SK-N-SH (cell line): ENCODE data around the gene PHOSPHO2. TPM values are rescaled to one million over a fixed set of nuclear protein-coding genes. Genes with fewer than 3 reads are reported as not detected.
"Not testable (repeated sequence)": the region's sequence is repeated elsewhere in the genome, so short reads cannot be mapped to it uniquely, and the experiment has no call there.

Experiments
- CTCF ChIA-PET: fragments of 300-600, 350-600 bp; formaldehyde crosslinking; extraction: SDS; loops from one replicate; lab custom pipeline; 2021; lab: Yijun Ruan, JAX
- POLR2A ChIA-PET: fragments of 350-600 bp; sonication (Branson Sonifier 250); formaldehyde crosslinking; extraction: SDS; loops from one replicate; lab custom pipeline; 2020; ENCODE audit warnings: antibody characterized with exemption, inconsistent platforms; lab: Yijun Ruan, JAX
- DNase-seq: peaks from one replicate; pipeline ENCODE4 v3.0.0; 2012
- H2AFZ ChIP-seq: fragments of 200-600 bp; sonication (generic); 2 replicates; pipeline ENCODE4 v1.8.1; 2016; ENCODE audit warnings: antibody characterized with exemption, mild to moderate bottlenecking, low read depth
- H3F3A ChIP-seq: fragments of 200-600 bp; sonication (generic); replicated peaks from 2 replicates; pipeline ENCODE3; 2016; ENCODE audit warnings: antibody characterized with exemption, mild to moderate bottlenecking; ENCODE audit not compliant: insufficient read depth
- H3K27ac ChIP-seq, 2 experiments: fragments of 200-500 bp in 1 of 2; fragments of 200-600 bp in 1 of 2; sonication (Bioruptor generic) in 1 of 2; sonication (generic), shearing (Covaris generic) in 1 of 2; 2 replicates each; pipeline versions ENCODE4 v1.5.1 to v1.6.1; 2014 to 2016; ENCODE audit warnings: low read depth in 2 of 2, inconsistent platforms in 1 of 2, low read length in 1 of 2, mild to moderate bottlenecking in 1 of 2, mixed read lengths in 1 of 2
- H3K27me3 ChIP-seq: fragments of 200-600 bp; sonication (generic), shearing (Covaris generic); 2 replicates; pipeline ENCODE4 v1.6.1; 2016; ENCODE audit warnings: mixed run types; ENCODE audit not compliant: insufficient read depth
- H3K36me3 ChIP-seq, 2 experiments: fragments of 200-500 bp in 1 of 2; fragments of 200-600 bp in 1 of 2; sonication (Bioruptor generic) in 1 of 2; sonication (generic) in 1 of 2; replicated peaks in 1 of 2; 2 replicates each; pipeline versions ENCODE3 to v1.5.1; 2014 to 2016; ENCODE audit warnings: low read length in 1 of 2, mild to moderate bottlenecking in 1 of 2; ENCODE audit not compliant: insufficient read depth in 2 of 2, control insufficient read depth in 1 of 2
- H3K4me1 ChIP-seq, 2 experiments: fragments of 200-500 bp in 1 of 2; fragments of 200-600 bp in 1 of 2; sonication (Bioruptor generic) in 1 of 2; sonication (generic), shearing (Covaris generic) in 1 of 2; 2 replicates each; pipeline versions ENCODE4 v1.5.1 to v1.6.1; 2014 to 2016; ENCODE audit warnings: low read depth in 1 of 2, low read length in 1 of 2, mixed run types in 1 of 2; ENCODE audit not compliant: insufficient read depth in 2 of 2, control insufficient read depth in 1 of 2
- H3K4me2 ChIP-seq: fragments of 200-600 bp; sonication (generic), shearing (Covaris generic); 2 replicates; pipeline ENCODE4 v1.6.1; 2017; ENCODE audit warnings: mixed run types
- H3K4me3 ChIP-seq, 2 experiments: fragments of 200-500 bp in 1 of 2; fragments of 200-600 bp in 1 of 2; sonication (Bioruptor generic) in 1 of 2; sonication (generic), shearing (Covaris generic) in 1 of 2; 2 replicates each; pipeline versions ENCODE4 v1.5.1 to v1.8.1; 2014 to 2016; ENCODE audit warnings: low read depth in 2 of 2, inconsistent platforms in 1 of 2, low read length in 1 of 2, mild to moderate bottlenecking in 1 of 2, mixed read lengths in 1 of 2, moderate library complexity in 1 of 2
- H3K79me2 ChIP-seq: fragments of 200-600 bp; sonication (generic); 2 replicates; pipeline ENCODE4 v1.8.1; 2017; ENCODE audit warnings: mild to moderate bottlenecking; ENCODE audit not compliant: insufficient read depth
- H3K9ac ChIP-seq: fragments of 200-600 bp; sonication (generic); 2 replicates; pipeline ENCODE4 v1.6.1; 2017; ENCODE audit warnings: mixed run types
- H3K9me2 ChIP-seq: fragments of 200-600 bp; sonication (generic); 2 replicates; pipeline ENCODE4 v1.6.1; 2017; ENCODE audit warnings: mixed run types
- H3K9me3 ChIP-seq: fragments of 200-600 bp; sonication (generic); 2 replicates; pipeline ENCODE4 v1.6.1; 2017; ENCODE audit warnings: mixed run types, mild to moderate bottlenecking, moderate library complexity
- H4K20me1 ChIP-seq: fragments of 200-600 bp; sonication (generic); 2 replicates; pipeline ENCODE4 v1.6.1; 2017; ENCODE audit warnings: mild to moderate bottlenecking, mixed run types; ENCODE audit not compliant: insufficient read depth
- CHD2 ChIP-seq: fragments of 150-350 bp; IDR thresholded peaks from 2 replicates; pipeline ENCODE4 v1.6.1; 2018; ENCODE audit warnings: low read length; ENCODE audit not compliant: partially characterized antibody
- EZH2phosphoT487 ChIP-seq: fragments of 200-600 bp; sonication (generic); IDR thresholded peaks from 2 replicates; pipeline ENCODE4 v1.6.1; 2017; ENCODE audit warnings: low read depth, mixed run types, mild to moderate bottlenecking, antibody characterized with exemption, moderate library complexity, borderline replicate concordance
- FOXM1 ChIP-seq: IDR thresholded peaks from 2 replicates; pipeline ENCODE4 v1.4.0; 2012; ENCODE audit warnings: low read depth, mild to moderate bottlenecking
- RXRA ChIP-seq: IDR thresholded peaks from 2 replicates; pipeline ENCODE4 v1.4.0; 2012; ENCODE audit warnings: low read depth, mild to moderate bottlenecking, borderline replicate concordance
- SMC3 ChIP-seq: IDR thresholded peaks from 2 replicates; pipeline ENCODE4 v1.6.1; 2012; ENCODE audit warnings: low read depth, low read length, improper control_type of control experiment
- TCF12 ChIP-seq: IDR thresholded peaks from 2 replicates; pipeline ENCODE4 v1.4.0; 2012
- WGBS: methylation state at CpG from one replicate; pipeline ENCODE4 v1.1.6; 2017; ENCODE audit warnings: low lambda C conversion rate; 5-methylcytosine and 5-hydroxymethylcytosine counted together
- polyA plus RNA-seq, 3 experiments: library from polyadenylated mRNA; depleted of rRNA; stranded (reverse); fragments of >200 nt; gene quantifications; 2 replicates each; pipeline ENCODE4 v1.2.3, GENCODE V29; 2012
- TF ChIP-seq, protein P1 (sequence below): fragments of 150-350 bp; IDR thresholded peaks from 2 replicates; pipeline ENCODE4 v1.6.1; 2016; ENCODE audit warnings: mild to moderate bottlenecking, low read depth, low read length
- TF ChIP-seq, protein P2 (sequence below): IDR thresholded peaks from 2 replicates; pipeline ENCODE4 v1.4.0; 2012; ENCODE audit warnings: low read depth, borderline replicate concordance

PHOSPHO2 gene
- polyA plus RNA-seq, 1 of the 3 experiments (the other 2 are of a cell fraction): 1.1 TPM

DNA sequence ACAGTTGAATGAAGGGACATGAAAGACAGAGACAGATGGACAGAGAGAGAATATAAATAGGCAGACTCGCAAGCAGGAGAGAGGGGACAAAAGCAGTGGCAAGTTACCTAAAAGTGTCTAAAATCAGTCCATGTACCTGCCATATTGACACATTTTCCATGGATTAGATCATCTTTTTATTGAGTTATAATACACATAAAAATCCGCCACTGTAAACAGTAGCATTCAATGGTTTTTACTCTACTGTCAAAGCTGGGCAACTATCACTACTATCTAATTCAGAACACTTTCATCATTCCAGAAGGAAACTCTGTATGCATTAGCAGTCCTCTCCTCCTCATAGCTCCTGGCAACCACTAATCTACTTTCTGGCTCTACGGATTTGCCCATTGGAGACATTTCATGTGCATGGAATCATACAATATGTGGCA lies 10.1 kb upstream of the PHOSPHO2 start:
- Histone ChIP-seq H3K9ac (no peak overlapping the region), H3K4me2 (no peak overlapping the region), H3K27me3 (no peaks in the 10 kb centered on the region), H3K79me2 (no peaks in the 10 kb centered on the region), H3K9me3 (no peaks in the 10 kb centered on the region), H3K4me3 (no peak overlapping the region), H2AFZ (no peak overlapping the region), H3F3A (no peaks in the 10 kb centered on the region), H3K36me3 (no peaks in the 10 kb centered on the region), H4K20me1 (no peaks in the 10 kb centered on the region), H3K9me2 (no peaks in the 10 kb centered on the region), H3K4me1 (no peaks in the 10 kb centered on the region), H3K27ac (no peak overlapping the region)
- ChIA-PET CTCF (interaction anchor here (1.0 to 2.4 kb wide), 3 partner anchors 9 to 141 kb away, joined by 3 to 9 read pairs (median 4); partner anchors contain the start of genes CFAP210 and METTL5), POLR2A (no interaction called here)
- no peak for DNase-seq
- 58% methylated on average over 3 of the region's 3 CpGs for WGBS
- TF ChIP-seq TCF12 (no peak), EZH2phosphoT487 (no peak), CHD2 (no peak), FOXM1 (no peak), RXRA (no peak), SMC3 (no peak)
- TF ChIP-seq, protein P1, sequence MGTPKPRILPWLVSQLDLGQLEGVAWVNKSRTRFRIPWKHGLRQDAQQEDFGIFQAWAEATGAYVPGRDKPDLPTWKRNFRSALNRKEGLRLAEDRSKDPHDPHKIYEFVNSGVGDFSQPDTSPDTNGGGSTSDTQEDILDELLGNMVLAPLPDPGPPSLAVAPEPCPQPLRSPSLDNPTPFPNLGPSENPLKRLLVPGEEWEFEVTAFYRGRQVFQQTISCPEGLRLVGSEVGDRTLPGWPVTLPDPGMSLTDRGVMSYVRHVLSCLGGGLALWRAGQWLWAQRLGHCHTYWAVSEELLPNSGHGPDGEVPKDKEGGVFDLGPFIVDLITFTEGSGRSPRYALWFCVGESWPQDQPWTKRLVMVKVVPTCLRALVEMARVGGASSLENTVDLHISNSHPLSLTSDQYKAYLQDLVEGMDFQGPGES: no peak
- TF ChIP-seq, protein P2, sequence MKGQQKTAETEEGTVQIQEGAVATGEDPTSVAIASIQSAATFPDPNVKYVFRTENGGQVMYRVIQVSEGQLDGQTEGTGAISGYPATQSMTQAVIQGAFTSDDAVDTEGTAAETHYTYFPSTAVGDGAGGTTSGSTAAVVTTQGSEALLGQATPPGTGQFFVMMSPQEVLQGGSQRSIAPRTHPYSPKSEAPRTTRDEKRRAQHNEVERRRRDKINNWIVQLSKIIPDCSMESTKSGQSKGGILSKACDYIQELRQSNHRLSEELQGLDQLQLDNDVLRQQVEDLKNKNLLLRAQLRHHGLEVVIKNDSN: no peak

DNA sequence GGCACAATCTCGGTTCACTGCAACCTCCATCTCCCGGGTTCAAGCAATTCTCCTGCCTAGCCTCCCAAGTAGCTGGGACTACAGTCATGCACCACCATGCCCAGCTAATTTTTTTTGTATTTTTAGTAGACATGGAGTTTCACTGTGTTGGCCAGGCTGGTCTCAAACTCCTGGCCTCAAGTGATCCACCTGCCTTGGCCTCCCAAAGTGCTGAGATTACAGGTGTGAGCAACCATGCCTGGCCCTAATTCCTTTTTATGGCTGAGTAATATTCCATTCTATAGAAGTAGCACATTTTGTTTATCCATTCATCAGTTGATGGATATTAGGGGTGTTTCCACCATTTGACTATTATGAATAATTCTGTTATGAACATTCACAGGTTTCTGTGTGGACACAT lies 9.6 kb upstream of the PHOSPHO2 start:
- H2AFZ ChIP-seq, H3K9me2 ChIP-seq, H3K79me2 ChIP-seq, H3K9me3 ChIP-seq, H3K4me1 ChIP-seq, H3K27ac ChIP-seq, POLR2A ChIA-PET, H3K9ac ChIP-seq, H3K4me2 ChIP-seq, H4K20me1 ChIP-seq, DNase-seq, H3K36me3 ChIP-seq, H3K27me3 ChIP-seq, H3K4me3 ChIP-seq, H3F3A ChIP-seq: not testable (repeated sequence)
- WGBS: 85% methylated on average over 2 of the region's 2 CpGs
- CTCF ChIA-PET: interaction anchor here (2.4 kb wide), 1 partner anchor 8 kb away, joined by 9 read pairs; the partner anchor contains the start of gene CFAP210

DNA sequence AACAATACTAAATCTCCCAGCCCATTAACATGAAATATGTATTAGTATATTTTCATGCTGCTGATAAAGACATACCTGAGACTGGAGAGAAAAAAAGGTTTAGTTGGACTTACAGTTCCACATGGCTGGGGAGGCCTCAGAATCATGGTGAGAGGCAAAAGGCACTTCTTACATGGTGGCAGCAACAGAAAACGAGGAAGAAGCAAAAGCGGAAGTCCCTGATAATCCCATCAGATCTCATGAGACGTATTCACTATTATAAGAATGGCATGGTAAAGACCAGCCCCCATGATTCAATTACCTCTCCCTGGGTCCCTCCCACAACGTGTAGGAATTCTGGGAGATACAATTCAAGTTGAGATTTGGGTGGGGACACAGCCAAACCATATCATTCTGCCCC lies 7.4 kb upstream of the PHOSPHO2 start:
- DNase-seq, H3K4me1 ChIP-seq, H2AFZ ChIP-seq, H3K9me3 ChIP-seq, H3K4me3 ChIP-seq, H3K9ac ChIP-seq, POLR2A ChIA-PET, H3F3A ChIP-seq, H3K36me3 ChIP-seq, H3K27ac ChIP-seq, H3K9me2 ChIP-seq, CTCF ChIA-PET, H3K79me2 ChIP-seq, H3K4me2 ChIP-seq, H4K20me1 ChIP-seq, H3K27me3 ChIP-seq: not testable (repeated sequence)
- WGBS: 71% methylated on average over 4 of the region's 4 CpGs

DNA sequence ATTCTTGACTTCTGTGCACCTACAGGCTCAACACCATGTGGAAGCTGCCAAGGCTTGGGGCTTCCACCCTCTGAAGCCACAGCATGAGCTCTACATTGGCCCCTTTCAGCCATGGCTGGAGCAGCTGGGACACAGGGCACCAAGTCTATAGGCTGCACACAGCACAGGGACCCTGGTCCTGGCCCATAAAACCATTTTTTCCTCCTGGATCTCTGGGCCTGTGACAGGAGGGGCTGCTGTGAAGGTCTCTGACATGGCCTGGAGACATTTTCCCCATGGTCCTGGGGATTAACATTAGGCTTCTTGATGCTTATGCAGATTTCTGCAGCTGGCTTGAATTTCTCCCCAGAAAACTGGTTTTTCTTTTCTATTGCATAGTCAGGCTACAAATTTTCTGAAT lies 6.3 kb upstream of the PHOSPHO2 start:
- H3K4me1 ChIP-seq, H3K9me2 ChIP-seq, H3K9ac ChIP-seq, H3K4me2 ChIP-seq, CTCF ChIA-PET, POLR2A ChIA-PET, H2AFZ ChIP-seq, H3K79me2 ChIP-seq, H4K20me1 ChIP-seq, H3K9me3 ChIP-seq, DNase-seq, H3F3A ChIP-seq, H3K27me3 ChIP-seq, H3K4me3 ChIP-seq, H3K27ac ChIP-seq, H3K36me3 ChIP-seq: not testable (repeated sequence)
